GM08714 (cell line): ENCODE measurements around the gene PGGHG.

Experiments used
- H3K4me3 ChIP-seq: fragments of 200-500 bp; sonication (Bioruptor generic); 2 replicates; pipeline ENCODE4 v1.5.1; 2014; ENCODE audit warnings: mild to moderate bottlenecking, low read length, inconsistent platforms
- ZNF274 ChIP-seq: IDR thresholded peaks from 2 replicates; pipeline ENCODE4 v1.6.1; 2012; ENCODE audit warnings: mild to moderate bottlenecking, low read depth, low read length

The PGGHG gene

DNA sequence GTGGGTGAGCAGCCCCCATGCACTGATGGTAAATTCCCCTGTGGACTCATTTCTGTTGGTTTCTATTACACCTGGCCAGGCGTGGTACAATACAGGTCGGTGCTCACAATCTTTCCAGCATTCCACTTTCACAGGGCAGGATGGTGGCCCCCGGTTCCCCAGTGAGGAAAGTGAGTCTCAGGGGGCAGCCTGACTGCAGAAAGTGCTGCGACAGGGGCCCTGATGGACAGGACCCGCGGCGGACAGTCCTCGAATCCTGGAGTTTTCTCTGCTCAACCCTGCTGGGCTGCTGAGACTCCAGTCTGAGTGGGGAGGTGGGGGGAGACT, 3.1 kb upstream of the PGGHG start:
- no peak overlapping the region for H3K4me3 ChIP-seq
- TF ChIP-seq ZNF274 = no peak

DNA sequence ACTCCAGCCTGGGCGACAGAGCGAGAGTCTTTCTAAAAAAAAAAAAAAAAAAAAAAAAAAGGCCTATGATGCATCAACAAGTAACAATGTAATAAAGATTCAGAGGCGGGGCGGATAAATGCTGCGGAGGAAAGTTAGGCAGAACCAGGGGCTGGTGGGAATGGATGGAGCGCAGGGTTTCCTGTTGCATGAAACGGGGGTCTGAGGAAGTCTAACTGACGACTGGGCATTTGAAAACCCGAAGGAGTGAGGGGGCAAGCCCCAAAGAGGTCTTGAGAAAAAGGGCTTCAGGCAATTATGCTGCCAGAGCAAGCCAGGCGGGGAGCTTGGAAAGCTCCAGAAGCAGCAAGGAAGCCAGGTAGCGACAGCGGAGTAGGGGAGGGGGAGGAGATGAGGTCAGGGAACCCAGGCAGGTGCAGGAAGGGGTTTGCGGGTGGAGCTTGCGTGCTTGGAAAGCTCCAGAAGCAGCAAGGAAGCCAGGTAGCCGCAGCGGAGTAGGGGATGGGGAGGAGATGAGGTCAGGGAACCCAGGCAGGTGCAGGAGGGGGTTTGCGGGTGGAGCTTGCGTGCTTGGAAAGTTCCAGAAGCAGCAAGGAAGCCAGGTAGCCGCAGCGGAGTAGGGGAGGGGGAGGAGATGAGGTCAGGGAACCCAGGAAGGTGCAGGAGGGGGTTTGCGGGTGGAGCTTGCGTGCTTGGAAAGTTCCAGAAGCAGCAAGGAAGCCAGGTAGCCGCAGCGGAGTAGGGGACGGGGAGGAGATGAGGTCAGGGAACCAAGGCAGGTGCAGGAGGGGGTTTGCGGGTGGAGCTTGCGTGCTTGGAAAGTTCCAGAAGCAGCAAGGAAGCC, 1.7 kb upstream of the PGGHG start:
- H3K4me3 ChIP-seq = peak overlapping the region; percentile 65; the same call in 1 of the 2 replicates

DNA sequence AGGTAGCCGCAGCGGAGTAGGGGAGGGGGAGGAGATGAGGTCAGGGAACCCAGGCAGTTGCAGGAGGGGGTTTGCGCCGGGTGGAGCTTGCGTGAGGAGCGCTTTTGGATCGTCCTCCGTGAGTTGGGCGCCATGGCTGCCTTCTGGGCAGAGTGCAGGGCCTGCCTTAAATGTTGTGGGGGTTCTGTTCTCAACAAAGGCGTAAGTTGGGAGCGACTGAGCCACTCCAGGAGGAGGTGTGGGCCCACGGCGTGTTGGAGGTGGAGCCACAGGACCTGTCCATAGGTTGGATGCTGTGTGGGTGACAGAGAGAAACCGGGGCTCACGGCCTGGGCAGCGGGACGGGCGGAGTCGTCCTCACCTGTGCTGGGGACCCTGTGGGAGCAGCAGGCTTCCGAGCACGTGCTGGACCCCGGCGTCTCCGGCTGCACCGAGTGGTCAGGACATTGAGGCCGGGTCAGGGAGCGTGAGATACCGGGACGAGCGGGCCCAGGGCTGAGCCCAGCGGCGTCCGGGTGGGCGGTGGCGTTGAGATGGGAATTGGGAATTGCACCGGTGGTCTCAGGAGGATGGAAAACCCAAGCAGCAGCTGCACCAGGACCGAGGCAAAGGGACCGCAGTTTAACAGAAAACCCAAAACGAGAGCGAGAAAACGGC, 977 bp upstream of the PGGHG start:
- H3K4me3 ChIP-seq = peak overlapping the region; percentile 65; the same call in 1 of the 2 replicates
- no peak for TF ChIP-seq ZNF274

DNA sequence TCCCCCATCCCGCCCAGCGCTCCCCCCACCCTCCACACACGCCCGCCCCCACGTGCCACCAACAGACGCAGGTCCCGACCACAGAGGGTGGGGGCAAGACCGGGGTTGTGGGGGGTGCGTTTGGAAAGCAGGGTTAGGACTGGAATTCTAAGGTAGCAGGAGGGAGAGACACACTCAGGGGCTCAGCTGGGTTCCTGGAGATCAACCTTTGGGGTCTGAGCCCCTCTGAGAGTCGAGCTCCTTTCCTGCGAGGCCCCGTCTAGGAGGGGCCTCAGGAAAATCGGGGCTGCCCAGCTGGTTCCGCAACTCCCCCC, 429 bp downstream of the PGGHG start:
- no peak for TF ChIP-seq ZNF274
- peak overlapping the region; percentile 41; the same call in 1 of the 2 replicates for H3K4me3 ChIP-seq

- peak overlapping the region; percentile 41; the same call in 1 of the 2 replicates for H3K4me3 ChIP-seq
- TF ChIP-seq ZNF274 = no peak
Measured at GRCh38 chr11:289712-290620, 1.0 kb downstream of the PGGHG start.

GRCh38 chr11:290621-291231, 1.8 kb downstream of the PGGHG start:
- H3K4me3 ChIP-seq = no peak overlapping the region
- TF ChIP-seq ZNF274 = no peak

DNA sequence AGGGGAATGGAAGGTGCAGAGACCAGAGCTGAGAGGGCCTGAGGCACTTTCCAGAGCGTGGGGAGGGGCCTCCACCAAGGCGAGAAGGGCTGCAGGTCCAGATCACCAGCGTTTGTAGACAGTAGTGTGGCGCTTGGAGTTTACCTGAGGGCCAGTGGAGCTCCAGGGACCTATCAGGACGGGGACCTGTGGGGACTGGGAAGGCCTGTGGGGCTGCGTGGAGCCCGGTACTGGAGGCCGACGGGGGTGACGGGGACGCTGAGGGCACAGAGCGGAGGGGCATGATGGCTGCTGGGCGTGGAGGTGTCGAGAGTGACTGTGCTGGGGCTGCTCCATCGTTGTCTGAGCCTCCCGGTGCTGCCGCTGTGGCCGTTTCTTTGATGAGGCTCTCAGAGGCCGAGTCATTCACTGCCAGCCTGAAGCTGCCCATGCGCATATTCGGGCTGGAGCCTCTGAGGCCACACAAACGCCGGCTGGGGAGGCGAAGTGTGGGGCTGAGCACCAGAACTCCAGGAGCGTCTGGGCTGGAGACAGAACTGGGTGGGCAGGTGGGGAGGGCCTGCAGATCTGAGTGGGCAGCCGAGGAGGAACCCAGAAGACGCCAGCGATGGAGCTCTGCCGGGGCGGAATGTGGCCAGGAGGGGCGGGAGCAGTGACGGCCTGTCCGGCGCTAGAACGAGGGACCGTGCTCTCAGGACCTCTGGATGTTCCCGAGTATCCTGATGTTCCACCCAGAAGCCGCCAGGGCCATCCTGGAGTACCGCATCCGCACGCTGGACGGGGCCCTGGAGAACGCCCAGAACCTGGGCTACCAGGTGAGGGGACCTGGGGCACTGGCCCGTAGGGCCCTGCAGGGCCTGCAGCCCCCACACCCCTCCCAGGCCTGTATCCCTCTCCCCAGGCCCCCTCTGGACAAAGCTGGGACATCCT, 2.6 kb downstream of the PGGHG start:
- no peak overlapping the region for H3K4me3 ChIP-seq

GRCh38 chr11:292211-293121, 3.5 kb downstream of the PGGHG start:
- no peak for TF ChIP-seq ZNF274
- no peak overlapping the region for H3K4me3 ChIP-seq

More for the DNA sequence above, 2.6 kb downstream of the PGGHG start:
- no peak for TF ChIP-seq ZNF274

- H3K4me3 ChIP-seq = no peak overlapping the region
- TF ChIP-seq ZNF274 = no peak
Measured at GRCh38 chr11:293271-293851, 4.4 kb downstream of the PGGHG start.

DNA sequence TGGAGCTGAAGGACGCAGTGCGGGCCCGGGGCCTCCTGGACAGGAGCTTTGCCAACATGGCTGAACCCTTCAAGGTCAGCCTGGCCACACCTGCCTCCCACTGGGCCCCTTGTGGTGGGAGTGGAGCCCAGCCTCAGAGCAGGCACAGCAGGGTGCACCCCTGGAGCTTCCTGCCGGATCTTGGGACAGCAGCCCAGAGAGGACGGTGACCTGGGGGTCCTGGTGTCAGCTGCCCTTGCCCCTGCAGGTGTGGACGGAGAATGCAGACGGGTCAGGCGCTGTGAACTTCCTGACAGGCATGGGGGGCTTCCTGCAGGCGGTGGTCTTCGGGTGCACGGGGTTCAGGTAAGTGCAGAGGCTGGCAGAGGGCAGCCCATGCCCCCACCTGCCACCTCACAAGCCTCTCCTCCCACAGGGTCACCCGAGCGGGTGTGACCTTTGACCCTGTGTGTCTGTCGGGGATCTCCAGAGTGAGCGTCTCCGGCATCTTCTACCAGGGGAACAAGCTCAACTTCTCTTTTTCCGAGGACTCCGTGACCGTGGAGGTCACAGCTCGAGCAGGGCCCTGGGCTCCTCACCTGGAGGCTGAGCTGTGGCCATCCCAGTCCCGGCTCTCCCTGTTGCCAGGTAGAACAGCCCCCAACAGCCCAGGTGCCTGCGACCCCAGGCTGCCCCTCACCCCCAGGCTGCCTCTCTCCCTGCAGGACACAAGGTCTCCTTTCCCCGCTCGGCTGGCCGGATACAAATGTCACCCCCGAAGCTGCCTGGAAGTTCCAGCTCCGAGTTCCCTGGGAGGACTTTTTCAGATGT, 5.1 kb downstream of the PGGHG start:
- no peak for TF ChIP-seq ZNF274
- no peak overlapping the region for H3K4me3 ChIP-seq

DNA sequence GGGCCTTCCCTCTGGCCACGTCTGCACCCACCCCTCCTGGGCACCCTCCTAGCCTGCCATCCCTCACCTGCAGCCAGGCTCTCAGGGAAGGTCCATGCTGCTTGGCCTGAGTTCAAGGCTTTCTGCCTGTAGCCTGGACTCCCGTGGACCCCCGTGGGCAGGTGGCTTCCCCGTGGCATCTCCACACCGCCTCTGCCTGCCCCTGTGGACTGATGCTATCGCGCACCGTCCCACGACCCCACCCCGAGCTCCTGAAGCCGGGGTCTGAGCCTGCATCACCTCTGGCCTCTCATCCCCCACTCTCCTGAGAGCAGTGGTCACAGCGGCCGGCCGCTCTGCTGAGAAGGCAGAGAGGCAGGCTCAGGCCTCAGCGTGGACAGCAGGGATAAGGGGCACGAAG, 5.9 kb downstream of the PGGHG start:
- H3K4me3 ChIP-seq = no peak overlapping the region
- TF ChIP-seq ZNF274 = no peak
